HG02852 (cell line): ENCODE measurements around the gene PARVG.

Experiments used
- ATAC-seq: cut with Tn5 transposase; IDR thresholded peaks from one replicate; pipeline ENCODE4 v1.9.1; 2021; ENCODE audit warnings: mild to moderate bottlenecking, moderate library complexity; ENCODE audit not compliant: unreplicated experiment

The PARVG gene

GRCh38 chr22:44210722-44211121 lies 30.0 kb downstream of the PARVG start:
- no peak for ATAC-seq

GRCh38 chr22:44211256-44211945 lies 30.7 kb downstream of the PARVG start:
- no peak for ATAC-seq

- no peak for ATAC-seq
Observed at GRCh38 chr22:44211946-44212930, 31.5 kb downstream of the PARVG start.

GRCh38 chr22:44212936-44213335 lies 32.2 kb downstream of the PARVG start:
- no peak for ATAC-seq

- ATAC-seq = no peak
Observed at GRCh38 chr22:44213489-44214043, 32.8 kb downstream of the PARVG start.

GRCh38 chr22:44214187-44214586 lies 33.5 kb downstream of the PARVG start:
- no peak for ATAC-seq

- no peak for ATAC-seq
Observed at GRCh38 chr22:44214764-44215163, 34.0 kb downstream of the PARVG start.

GRCh38 chr22:44215287-44215686 lies 34.6 kb downstream of the PARVG start:
- no peak for ATAC-seq

GRCh38 chr22:44217346-44217745 lies 36.6 kb downstream of the PARVG start:
- no peak for ATAC-seq

GRCh38 chr22:44218071-44218470 lies 37.3 kb downstream of the PARVG start:
- ATAC-seq = no peak

- no peak for ATAC-seq
Observed at GRCh38 chr22:44219101-44219870, 38.6 kb downstream of the PARVG start.

- no peak for ATAC-seq
Observed at GRCh38 chr22:44220727-44221680, 40.3 kb downstream of the PARVG start.

GRCh38 chr22:44221710-44222475 lies 41.2 kb downstream of the PARVG start:
- ATAC-seq = no peak

GRCh38 chr22:44224166-44224565 lies 43.4 kb downstream of the PARVG start:
- no peak for ATAC-seq

- ATAC-seq = no peak
Observed at GRCh38 chr22:44225091-44225689, 44.5 kb downstream of the PARVG start.

GRCh38 chr22:44225812-44226211 lies 45.1 kb downstream of the PARVG start:
- ATAC-seq = no peak

- no peak for ATAC-seq
Observed at GRCh38 chr22:44229331-44229730, 48.6 kb downstream of the PARVG start.

- ATAC-seq = no peak
Observed at GRCh38 chr22:44229809-44230208, 49.1 kb downstream of the PARVG start.

GRCh38 chr22:44231233-44231632 lies 50.5 kb downstream of the PARVG start:
- ATAC-seq = no peak
